Heart left ventricle (tissue), 16 donors: Measurements from ENCODE around the gene CFAP73. TPM values are rescaled to one million over a fixed set of nuclear protein-coding genes. Genes with fewer than 3 reads are reported as not detected.

Experiments used
- ATAC-seq, 4 donors: fragments of 200-7000 bp; cut with Tn5 transposase; one replicate each; pipeline ENCODE4 v1.9.1; 2020 to 2022; ENCODE audit warnings: moderate library complexity in 4 of 4, mild to moderate bottlenecking in 3 of 4, moderate number of reproducible peaks in 1 of 4
- DNase-seq, 5 donors: peaks; one replicate each; pipeline ENCODE4 v3.0.0-alpha.2; 2020
- H3K27ac ChIP-seq, 12 donors: fragments of 200-600 bp; sonication (generic) in 4 of 12; one replicate each; pipeline versions ENCODE4 v1.5.0 to v1.8.0; 2016 to 2022; ENCODE audit warnings: mild to moderate bottlenecking in 2 of 12
- H3K27me3 ChIP-seq, 9 donors: fragments of 200-600 bp; sonication (generic) in 2 of 9; one replicate each; pipeline versions ENCODE4 v1.5.1 to v1.8.0; 2016 to 2022; ENCODE audit warnings: mild to moderate bottlenecking in 3 of 9
- H3K36me3 ChIP-seq, 9 donors: fragments of 200-600 bp; sonication (generic) in 2 of 9; one replicate each; pipeline versions ENCODE4 v1.5.0 to v1.8.0; 2018 to 2022; ENCODE audit warnings: mild to moderate bottlenecking in 2 of 9
- H3K4me1 ChIP-seq, 12 donors: fragments of 200-600 bp; sonication (generic) in 4 of 12; one replicate each; pipeline versions ENCODE4 v1.5.0 to v1.8.0; 2016 to 2022; ENCODE audit warnings: mild to moderate bottlenecking in 3 of 12
- H3K4me3 ChIP-seq, 12 donors: fragments of 200-600 bp; sonication (generic) in 4 of 12; one replicate each; pipeline versions ENCODE4 v1.5.0 to v1.8.0; 2017 to 2022; ENCODE audit warnings: mild to moderate bottlenecking in 9 of 12, moderate library complexity in 4 of 12
- H3K9me3 ChIP-seq, 12 donors: fragments of 200-600 bp; sonication (generic) in 4 of 12; one replicate each; pipeline versions ENCODE4 v1.5.0 to v1.8.0; 2016 to 2022; ENCODE audit warnings: mild to moderate bottlenecking in 1 of 12
- CTCF ChIP-seq, 12 donors: fragments of 200-600 bp; sonication (generic) in 4 of 12; IDR thresholded peaks; one replicate each; pipeline versions ENCODE4 v1.5.0 to v1.8.0; 2018 to 2022; ENCODE audit warnings: antibody characterized with exemption in 12 of 12, mild to moderate bottlenecking in 5 of 12
- POLR2A ChIP-seq, 2 donors: fragments of 450-650 bp; IDR thresholded peaks; one replicate each; pipeline ENCODE4 v1.6.1; 2017; ENCODE audit warnings: antibody characterized with exemption in 2 of 2, mild to moderate bottlenecking in 2 of 2, moderate library complexity in 2 of 2
- WGBS, 4 donors: extraction: QIAGEN DNeasy Blood & Tissue Kit in 2 of 4; methylation state at CpG; one replicate each; pipeline versions ENCODE4 v1.1.5 to v1.1.7; 2013 to 2018; 5-methylcytosine and 5-hydroxymethylcytosine counted together
- intact Hi-C, 10 donors: fragments of 100-400 bp; cut with DNase I; formaldehyde crosslinking; loops; one replicate each; pipeline versions ENCODE4 v1.11.1 to v1.14.2; 2022
- polyA plus RNA-seq, 2 donors: library from polyadenylated mRNA; stranded (reverse); fragments of 200-250 nt; gene quantifications; one replicate each; pipeline ENCODE4 v1.2.3, GENCODE V29; 2013
- total RNA-seq, 9 donors: library from RNA; depleted of rRNA in 2 of 9; stranded (reverse); fragments of >200 nt in 2 of 9; fragmentation: NEBNext Ultra II Directional in 3 of 9; extraction: Animal tissue kit (Norgen Biotek cat#: 25700) in 3 of 9; gene quantifications; one replicate each; pipeline versions ENCODE4 v1.1.0 to v1.2.4, GENCODE V29; 2016 to 2023
- donor health status: ischemic (EF 13 %, LVEDD 7.1; RV severe dilation, severe dysfunction).
- donor health status: healthy with polysubstance abuse.
- donor health status: DM: no; HTN: yes; CAD: no.
- donor health status: DM: no; HTN: no; CAD: no.
- donor health status: ischemic (EF 25% LVEDD 6.9; RV normal size, moderate dysfunction).
- donor health status: ischemic (EF 25% LVEDD 5.7; RV mildly dilated, moderate dysfunction).
- donor health status: healthy.
- donor health status: DM: yes; HTN: yes; CAD: no.
- donor health status: ischemic (EF 35%, LVEDD 5.7; RV mildly dilated, moderate dysfunction).
- donor health status: nonischemic (EF 11% LVEDD 7.7; RV severe dilation, severe dysfunction).
- donor health status: DM: yes; HTN: yes; CAD: no.
- donor health status: PGD.
- donor health status: ischemic (EF 29% LVEDD 5.4; RV normal size, mild dysfunction).
- donor health status: nonischemic (EF 23%, LVEDD 6.1; RV moderate dilation, normal function).

The CFAP73 gene
- total and polyA plus RNA-seq, 11 donors, result 0.04 to 0.11 TPM; not detected in 9

GRCh38 chr12:113198296-113198695, 48.8 kb downstream of the CFAP73 start:
- peaks cover 0 to 37% (median 13%) of the 10 kb centered on the region in 12 donors for H3K4me1 ChIP-seq
- no peak for TF ChIP-seq POLR2A (IDR thresholded peaks at IDR 0.05)
- no peak for TF ChIP-seq CTCF (IDR thresholded peaks at IDR 0.05)
- H3K4me3 ChIP-seq, result no peak overlapping the region
- DNase-seq, result no peak
- H3K9me3 ChIP-seq, result no peaks in the 10 kb centered on the region
- intact Hi-C loops, result loop anchor here in 8 of 10 donors (5.0 to 10.0 kb wide), 9 partner anchors 69 to 717 kb away; partner anchors contain the start of gene SDSL (in 5 of the 8)
- no peak overlapping the region for H3K27ac ChIP-seq
- no peaks in the 10 kb centered on the region for H3K27me3 ChIP-seq
- WGBS, 4 donors, result 78 to 85% (median 80%) methylated on average over 1 of the region's 1 CpG
- no peaks in the 10 kb centered on the region for H3K36me3 ChIP-seq
- no peak for ATAC-seq

GRCh38 chr12:113200021-113200797, 50.7 kb downstream of the CFAP73 start:
- 83 to 95% (median 89%) methylated on average over 11 to 12 of the region's 12 CpGs for WGBS, 4 donors
- intact Hi-C loops, result loop anchor here in 1 of 10 donors (10.0 kb wide), 1 partner anchor 225 kb away; the partner anchor contains the start of gene SDSL

GRCh38 chr12:113201187-113202177, 52.0 kb downstream of the CFAP73 start:
- Histone ChIP-seq H3K9me3 (no peaks in the 10 kb centered on the region), H3K36me3 (no peaks in the 10 kb centered on the region), H3K4me1 (peaks cover 0 to 42% (median 0%) of the 10 kb centered on the region in 12 donors), H3K27ac (no peak overlapping the region), H3K27me3 (no peaks in the 10 kb centered on the region), H3K4me3 (no peak overlapping the region)
- intact Hi-C loops, result loop anchor here in 1 of 10 donors (10.0 kb wide), 1 partner anchor 223 kb away; the partner anchor contains the start of gene SDSL
- 80 to 90% (median 85%) methylated on average over 9 to 14 of the region's 14 CpGs for WGBS, 4 donors
- TF ChIP-seq CTCF (IDR thresholded peaks at IDR 0.05), result no peak
- no peak for TF ChIP-seq POLR2A (IDR thresholded peaks at IDR 0.05)
- ATAC-seq, result no peak
- DNase-seq, result no peak

More at GRCh38 chr12:113200021-113200797, 50.7 kb downstream of the CFAP73 start:
- Histone ChIP-seq H3K9me3 (no peaks in the 10 kb centered on the region), H3K4me1 (peaks cover 0 to 39% (median 0%) of the 10 kb centered on the region in 12 donors), H3K36me3 (no peaks in the 10 kb centered on the region), H3K4me3 (no peak overlapping the region), H3K27me3 (no peaks in the 10 kb centered on the region), H3K27ac (no peak overlapping the region)
- DNase-seq, result no peak
- no peak for ATAC-seq
- no peak for TF ChIP-seq POLR2A (IDR thresholded peaks at IDR 0.05)
- no peak for TF ChIP-seq CTCF (IDR thresholded peaks at IDR 0.05)
